Calu3 (cell line): ENCODE results near the gene INTS1. TPM values are rescaled to one million over a fixed set of nuclear protein-coding genes. Genes with fewer than 3 reads are reported as not detected.

ENCODE experiments used
- BruUV-seq: library from RNA; stranded (reverse); fragments of 400-500 nt; replicated peaks from 2 replicates; lab custom pipeline; 2021; lab: Mats Ljungman, UMichigan
- CTCF ChIA-PET: fragments of 300-600 bp; sonication (Branson Sonifier 250); formaldehyde crosslinking; loops from one replicate; lab custom pipeline; 2022; ENCODE audit warnings: antibody characterized with exemption; lab: Charles Lee
- DNase-seq: peaks from one replicate; pipeline ENCODE4 v3.0.0; 2022
- H3K27ac Mint-ChIP-seq: one replicate; pipeline ENCODE4 v1.8.0; 2022; ENCODE audit warnings: mixed read lengths; ENCODE audit not compliant: unreplicated experiment
- H3K27me3 Mint-ChIP-seq: one replicate; pipeline ENCODE4 v1.8.0; 2022; ENCODE audit warnings: mixed read lengths; ENCODE audit not compliant: unreplicated experiment
- H3K36me3 Mint-ChIP-seq: one replicate; pipeline ENCODE4 v1.8.0; 2022; ENCODE audit warnings: mild to moderate bottlenecking, moderate library complexity, mixed read lengths; ENCODE audit not compliant: insufficient read depth, unreplicated experiment
- H3K4me1 Mint-ChIP-seq: one replicate; pipeline ENCODE4 v1.8.0; 2022; ENCODE audit warnings: mild to moderate bottlenecking, low read depth, mixed read lengths; ENCODE audit not compliant: unreplicated experiment
- H3K4me3 Mint-ChIP-seq: one replicate; pipeline ENCODE4 v1.8.0; 2022; ENCODE audit warnings: mild to moderate bottlenecking, low read depth, moderate library complexity, mixed read lengths; ENCODE audit not compliant: unreplicated experiment
- H3K9me3 Mint-ChIP-seq: one replicate; pipeline ENCODE4 v1.8.0; 2022; ENCODE audit warnings: low read depth, mixed read lengths; ENCODE audit not compliant: unreplicated experiment
- intact Hi-C: fragments of 100-400 bp; cut with micrococcal nuclease; formaldehyde crosslinking; loops from one replicate; pipeline ENCODE4 v1.10.0; 2022; ENCODE audit not compliant: unreplicated experiment
- total RNA-seq: library from RNA; stranded (reverse); gene quantifications from 2 replicates; pipeline ENCODE4 v1.2.3, GENCODE V29; 2022
- TF ChIP-seq, protein P1 (sequence below): fragments of 200-600 bp; IDR thresholded peaks from one replicate; pipeline ENCODE4 v1.8.0; 2022; ENCODE audit warnings: antibody characterized with exemption; ENCODE audit not compliant: unreplicated experiment

Gene INTS1
- total RNA-seq, 1 experiment from 2014 or later: 192 TPM

DNA sequence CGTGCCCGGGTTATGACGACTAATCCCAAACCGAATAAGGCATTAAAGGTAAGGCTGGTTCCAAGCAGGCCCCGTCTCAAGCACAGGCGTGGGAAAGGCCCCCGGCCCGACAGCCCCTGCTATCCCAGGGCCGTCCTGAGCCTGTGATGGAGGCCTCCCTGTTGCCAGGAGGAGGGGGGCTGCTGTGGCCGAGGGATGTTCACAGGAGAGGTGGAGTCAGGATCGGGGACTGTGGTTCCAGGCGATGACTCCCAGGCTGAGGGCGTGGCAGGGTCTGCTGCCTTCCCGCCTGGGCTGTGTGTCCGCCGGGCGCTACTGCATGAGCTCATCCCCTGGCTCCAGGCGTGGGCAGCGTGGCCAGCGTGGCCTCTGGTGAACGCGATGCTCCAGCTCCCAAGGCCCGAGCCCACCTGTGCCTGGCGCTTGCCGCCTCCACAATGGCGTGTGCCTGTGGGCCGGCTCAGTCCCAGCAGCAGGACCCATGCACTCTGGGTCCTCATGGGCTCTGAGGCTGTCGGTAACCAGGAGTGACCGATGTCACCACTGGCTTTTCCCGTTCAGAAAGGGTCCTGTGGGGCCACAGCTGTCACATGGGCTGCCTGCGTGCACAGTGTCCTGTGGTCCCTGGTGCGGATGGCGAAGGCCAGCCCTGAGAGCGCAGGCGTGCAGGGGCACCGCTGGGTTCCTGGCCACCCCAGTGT, 35.1 kb upstream of the INTS1 start:
- intact Hi-C loops: no loop called here
- BruUV-seq: no TSS peak
- no peaks in the 10 kb centered on the region for H3K27me3 Mint-ChIP-seq
- H3K9me3 Mint-ChIP-seq: no peaks in the 10 kb centered on the region
- H3K36me3 Mint-ChIP-seq: peaks cover 100% of the 10 kb centered on the region
- no peak for DNase-seq
- H3K4me3 Mint-ChIP-seq: peak overlapping the region; percentile 85
- H3K4me1 Mint-ChIP-seq: peaks cover 38% of the 10 kb centered on the region
- CTCF ChIA-PET: interaction anchor here (2.4 kb wide), 1 partner anchor 17 kb away, joined by 9 read pairs; the partner anchor contains the start of gene TMEM184A
- H3K27ac Mint-ChIP-seq: peak overlapping the region; percentile 98
- TF ChIP-seq, protein P1, sequence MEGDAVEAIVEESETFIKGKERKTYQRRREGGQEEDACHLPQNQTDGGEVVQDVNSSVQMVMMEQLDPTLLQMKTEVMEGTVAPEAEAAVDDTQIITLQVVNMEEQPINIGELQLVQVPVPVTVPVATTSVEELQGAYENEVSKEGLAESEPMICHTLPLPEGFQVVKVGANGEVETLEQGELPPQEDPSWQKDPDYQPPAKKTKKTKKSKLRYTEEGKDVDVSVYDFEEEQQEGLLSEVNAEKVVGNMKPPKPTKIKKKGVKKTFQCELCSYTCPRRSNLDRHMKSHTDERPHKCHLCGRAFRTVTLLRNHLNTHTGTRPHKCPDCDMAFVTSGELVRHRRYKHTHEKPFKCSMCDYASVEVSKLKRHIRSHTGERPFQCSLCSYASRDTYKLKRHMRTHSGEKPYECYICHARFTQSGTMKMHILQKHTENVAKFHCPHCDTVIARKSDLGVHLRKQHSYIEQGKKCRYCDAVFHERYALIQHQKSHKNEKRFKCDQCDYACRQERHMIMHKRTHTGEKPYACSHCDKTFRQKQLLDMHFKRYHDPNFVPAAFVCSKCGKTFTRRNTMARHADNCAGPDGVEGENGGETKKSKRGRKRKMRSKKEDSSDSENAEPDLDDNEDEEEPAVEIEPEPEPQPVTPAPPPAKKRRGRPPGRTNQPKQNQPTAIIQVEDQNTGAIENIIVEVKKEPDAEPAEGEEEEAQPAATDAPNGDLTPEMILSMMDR: no peak

DNA sequence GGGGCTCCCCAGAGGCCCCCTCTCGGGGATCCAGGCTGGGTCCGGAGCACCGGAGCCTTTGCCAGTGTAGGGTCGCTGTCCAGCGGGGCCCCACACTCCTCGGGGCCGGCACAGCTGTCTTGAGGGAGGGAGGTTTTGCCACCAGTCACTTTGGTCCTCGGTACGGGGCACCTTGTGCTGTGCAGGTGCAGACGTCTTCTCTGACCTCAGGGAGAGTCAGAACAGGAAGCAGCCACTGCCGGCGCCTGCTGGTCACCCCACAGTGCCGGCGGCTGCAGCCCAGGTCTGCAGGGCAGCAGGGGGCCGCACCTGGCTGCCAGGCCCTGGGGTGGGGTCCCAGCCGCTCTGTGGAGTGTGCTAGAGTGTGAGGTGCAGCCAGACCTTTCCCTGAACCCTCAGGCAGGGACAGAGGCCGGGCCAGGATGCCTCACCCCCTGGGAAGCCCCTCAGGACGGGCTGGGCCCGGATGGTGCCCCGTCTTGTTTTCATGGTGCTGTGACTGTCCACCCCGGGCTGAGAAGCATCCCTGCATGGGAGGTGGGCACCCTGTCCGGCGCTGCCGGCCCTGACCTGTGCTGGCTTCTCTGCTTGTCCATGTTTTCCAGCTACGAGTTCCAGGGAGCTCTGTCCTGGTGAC, 34.5 kb upstream of the INTS1 start:
- CTCF ChIA-PET: interaction anchor here (2.4 kb wide), 1 partner anchor 17 kb away, joined by 9 read pairs; the partner anchor contains the start of gene TMEM184A
- intact Hi-C loops: no loop called here
- no peaks in the 10 kb centered on the region for H3K27me3 Mint-ChIP-seq
- peak; percentile 62 for DNase-seq
- peaks cover 45% of the 10 kb centered on the region for H3K4me1 Mint-ChIP-seq
- TF ChIP-seq, protein P1: no peak
- no peaks in the 10 kb centered on the region for H3K9me3 Mint-ChIP-seq
- BruUV-seq: no TSS peak
- H3K4me3 Mint-ChIP-seq: peak overlapping the region; percentile 85
- H3K27ac Mint-ChIP-seq: peak overlapping the region; percentile 98
- peaks cover 100% of the 10 kb centered on the region for H3K36me3 Mint-ChIP-seq

DNA sequence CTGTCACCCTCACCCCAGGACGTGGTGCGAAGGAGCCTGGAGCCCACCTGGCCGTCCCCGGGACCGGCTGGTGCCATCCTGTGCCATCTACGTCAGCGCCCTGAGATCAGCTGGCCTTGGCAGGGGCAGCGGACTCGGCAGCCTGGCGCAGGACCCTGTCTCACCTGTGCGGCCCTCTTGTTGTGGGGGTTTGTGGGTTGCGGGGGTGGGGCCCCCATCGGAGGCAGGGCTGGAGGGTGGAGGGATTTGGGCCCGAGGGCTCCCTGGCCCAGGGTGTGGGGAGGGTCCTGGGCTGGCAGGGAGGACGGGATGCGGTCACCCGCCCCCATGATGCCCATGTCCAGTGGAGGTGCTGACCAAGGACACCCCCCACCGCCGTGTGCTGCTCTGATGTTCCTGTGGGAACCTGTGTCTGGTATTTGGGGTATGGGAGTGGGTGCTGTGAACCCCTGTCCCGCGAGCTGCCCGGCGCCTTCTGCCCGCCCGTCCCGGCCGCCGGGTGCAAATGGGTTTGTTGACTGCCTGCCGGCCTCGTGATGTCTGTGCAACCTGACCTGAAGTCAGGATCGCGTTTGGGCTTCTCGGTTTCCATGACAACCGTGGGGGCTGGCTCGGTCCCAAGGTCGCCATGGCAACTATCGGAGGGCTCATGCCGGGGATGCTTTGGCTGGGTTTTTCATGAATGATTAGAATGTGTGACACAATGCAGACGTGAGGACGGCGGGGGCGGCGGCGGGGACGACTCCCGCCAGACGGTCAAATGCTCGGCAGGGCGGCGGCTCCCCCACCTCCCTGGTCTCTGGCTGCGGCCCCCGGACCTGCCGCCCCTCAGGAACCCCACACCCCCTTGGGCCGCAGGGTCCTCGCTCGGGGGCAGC, 33.6 kb upstream of the INTS1 start:
- TSS peak; percentile 21 for BruUV-seq
- intact Hi-C loops: no loop called here
- Mint-ChIP-seq H3K4me1 (peaks cover 52% of the 10 kb centered on the region), H3K27me3 (no peaks in the 10 kb centered on the region), H3K9me3 (no peaks in the 10 kb centered on the region), H3K4me3 (peak overlapping the region; percentile 85), H3K27ac (peak overlapping the region; percentile 98), H3K36me3 (peaks cover 100% of the 10 kb centered on the region)
- CTCF ChIA-PET: interaction anchor here (0.6 to 2.4 kb wide), 5 partner anchors 18 to 81 kb away, joined by 3 to 29 read pairs (median 3); partner anchors contain the start of gene TMEM184A
- DNase-seq: peak; percentile 100
- TF ChIP-seq, protein P1: no peak
